Progenitor cell of endocrine pancreas (in vitro differentiated cells): ENCODE results near the gene MAML3. TPM values are rescaled to one million over a fixed set of nuclear protein-coding genes. Genes with fewer than 3 reads are reported as not detected.
A peak's percentile ranks its signal among the peaks of the same experiment; 100 is the strongest.

Experiments
- DNase-seq: peaks from one replicate; pipeline ENCODE4 v3.0.0; 2021; ENCODE audit warnings: low spot score; ENCODE audit not compliant: unreplicated experiment
- H3K27ac Mint-ChIP-seq: 2 replicates; pipeline ENCODE4 v1.8.0; 2021; ENCODE audit warnings: mild to moderate bottlenecking, moderate library complexity, mixed read lengths
- H3K27me3 Mint-ChIP-seq: 2 replicates; pipeline ENCODE4 v1.8.0; 2021; ENCODE audit warnings: mixed read lengths
- H3K36me3 Mint-ChIP-seq: 2 replicates; pipeline ENCODE4 v1.8.0; 2022; ENCODE audit warnings: mixed read lengths; ENCODE audit not compliant: insufficient read depth
- H3K4me1 Mint-ChIP-seq: 2 replicates; pipeline ENCODE4 v1.8.0; 2021; ENCODE audit warnings: low read depth, mixed read lengths
- H3K4me3 Mint-ChIP-seq: 2 replicates; pipeline ENCODE4 v1.8.0; 2021; ENCODE audit warnings: low read depth, mild to moderate bottlenecking, moderate library complexity, mixed read lengths
- H3K9me3 Mint-ChIP-seq: 2 replicates; pipeline ENCODE4 v1.8.0; 2021; ENCODE audit warnings: low read depth, mixed read lengths
- total RNA-seq: library from RNA; stranded (reverse); gene quantifications from 2 replicates; pipeline ENCODE4 v1.2.1, GENCODE V29; 2021
- TF ChIP-seq, protein P1 (sequence below): fragments of 200-600 bp; sonication (generic); IDR thresholded peaks from one replicate; pipeline ENCODE4 v1.5.0; 2021; ENCODE audit warnings: antibody characterized with exemption, mild to moderate bottlenecking; ENCODE audit not compliant: unreplicated experiment

Gene MAML3
- total RNA-seq, 1 donor from 2014 or later = 48.5 TPM

DNA sequence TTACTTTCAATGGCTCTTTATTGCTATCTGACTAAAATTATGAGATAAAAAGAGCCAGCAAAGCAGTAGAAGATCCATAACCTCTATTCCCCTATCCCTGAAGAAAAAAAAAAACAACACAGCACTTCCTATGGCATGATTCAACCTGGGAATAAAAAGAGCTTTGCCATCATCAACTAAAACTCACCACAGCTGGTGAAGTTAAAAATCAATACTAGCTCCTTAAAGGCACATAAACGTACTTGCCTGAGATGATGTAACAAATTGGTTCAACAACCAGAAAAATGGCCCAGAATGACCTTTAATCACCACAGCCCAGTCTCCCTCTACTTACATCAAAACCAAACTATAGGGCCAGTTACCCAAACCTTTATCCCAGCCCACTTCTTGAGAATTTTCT lies 153.8 kb downstream of the MAML3 start:
- TF ChIP-seq, protein P1, sequence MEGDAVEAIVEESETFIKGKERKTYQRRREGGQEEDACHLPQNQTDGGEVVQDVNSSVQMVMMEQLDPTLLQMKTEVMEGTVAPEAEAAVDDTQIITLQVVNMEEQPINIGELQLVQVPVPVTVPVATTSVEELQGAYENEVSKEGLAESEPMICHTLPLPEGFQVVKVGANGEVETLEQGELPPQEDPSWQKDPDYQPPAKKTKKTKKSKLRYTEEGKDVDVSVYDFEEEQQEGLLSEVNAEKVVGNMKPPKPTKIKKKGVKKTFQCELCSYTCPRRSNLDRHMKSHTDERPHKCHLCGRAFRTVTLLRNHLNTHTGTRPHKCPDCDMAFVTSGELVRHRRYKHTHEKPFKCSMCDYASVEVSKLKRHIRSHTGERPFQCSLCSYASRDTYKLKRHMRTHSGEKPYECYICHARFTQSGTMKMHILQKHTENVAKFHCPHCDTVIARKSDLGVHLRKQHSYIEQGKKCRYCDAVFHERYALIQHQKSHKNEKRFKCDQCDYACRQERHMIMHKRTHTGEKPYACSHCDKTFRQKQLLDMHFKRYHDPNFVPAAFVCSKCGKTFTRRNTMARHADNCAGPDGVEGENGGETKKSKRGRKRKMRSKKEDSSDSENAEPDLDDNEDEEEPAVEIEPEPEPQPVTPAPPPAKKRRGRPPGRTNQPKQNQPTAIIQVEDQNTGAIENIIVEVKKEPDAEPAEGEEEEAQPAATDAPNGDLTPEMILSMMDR = no peak
- Mint-ChIP-seq H3K9me3 (peaks cover 4% of the 10 kb centered on the region), H3K27me3 (no peaks in the 10 kb centered on the region), H3K36me3 (peaks cover 7% of the 10 kb centered on the region), H3K4me1 (peaks cover 29% of the 10 kb centered on the region), H3K27ac (no peak overlapping the region), H3K4me3 (no peak overlapping the region)
- DNase-seq = no peak

DNA sequence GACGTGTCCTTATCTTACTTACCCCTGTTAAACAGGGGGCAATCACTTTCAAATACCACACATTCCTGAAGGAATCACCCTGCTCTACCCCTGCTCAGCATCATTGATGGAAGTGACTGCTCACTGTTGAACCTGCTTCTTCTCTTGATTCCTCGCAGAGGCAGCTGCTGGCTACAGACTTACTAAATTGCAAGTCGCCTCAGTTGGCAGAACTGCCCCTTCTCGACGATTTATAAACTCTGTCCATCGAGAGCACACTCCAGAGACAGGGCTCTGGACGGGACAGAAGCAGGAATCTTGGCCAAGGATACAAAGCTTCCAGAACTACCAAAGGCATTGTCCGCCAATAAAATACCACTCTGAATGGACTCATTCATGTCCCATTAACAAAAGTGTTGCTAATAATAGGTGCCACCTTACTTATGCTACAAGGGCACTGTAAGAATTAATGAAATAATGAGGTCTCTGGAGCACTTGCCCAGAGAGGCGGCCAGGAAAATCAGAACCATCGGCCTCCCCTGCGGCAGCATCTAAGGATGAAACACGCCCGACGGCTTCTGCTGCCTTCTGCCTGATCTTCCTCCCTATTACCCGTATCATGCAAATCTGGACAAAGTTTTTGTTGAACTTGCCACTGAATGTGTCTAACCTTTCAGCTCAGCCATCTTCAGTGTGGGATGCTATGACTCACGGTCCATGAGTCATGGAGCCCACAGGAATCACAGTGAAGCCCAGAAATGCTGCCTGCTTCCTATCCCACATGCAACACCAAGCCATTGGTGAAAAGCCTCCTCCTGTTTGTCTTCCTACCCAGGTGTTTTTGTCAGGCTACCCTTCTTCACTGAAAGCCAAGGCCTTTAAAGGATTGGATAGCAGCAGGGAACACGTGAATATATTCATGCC lies 164.9 kb downstream of the MAML3 start:
- H3K36me3 Mint-ChIP-seq = peaks cover 10% of the 10 kb centered on the region
- no peak for DNase-seq
- TF ChIP-seq, protein P1 = no peak
- peaks cover 9% of the 10 kb centered on the region for H3K9me3 Mint-ChIP-seq
- H3K4me3 Mint-ChIP-seq = no peak overlapping the region
- no peaks in the 10 kb centered on the region for H3K27me3 Mint-ChIP-seq
- peaks cover 32% of the 10 kb centered on the region for H3K4me1 Mint-ChIP-seq
- peak overlapping the region; percentile 26 for H3K27ac Mint-ChIP-seq

DNA sequence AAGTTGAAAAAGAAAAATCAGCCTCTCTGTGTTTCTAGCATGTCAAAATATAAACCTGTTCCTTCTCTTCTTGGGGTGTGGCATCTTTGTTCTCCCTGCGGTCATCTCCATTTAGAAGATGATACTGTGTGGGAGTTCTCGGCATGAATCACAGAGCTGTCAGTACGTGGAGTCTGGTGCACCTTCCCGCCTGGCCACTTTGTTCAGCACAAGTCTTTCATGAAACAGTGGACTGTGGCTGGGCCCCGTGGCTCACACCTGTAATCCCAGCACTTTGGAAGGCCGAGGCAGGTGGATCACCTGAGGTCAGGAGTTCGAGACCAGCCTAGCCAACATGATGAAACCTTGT lies 166.5 kb downstream of the MAML3 start:
- Mint-ChIP-seq H3K4me1 (peaks cover 33% of the 10 kb centered on the region), H3K4me3 (no peak overlapping the region), H3K27ac (peak overlapping the region; percentile 87), H3K36me3 (peaks cover 6% of the 10 kb centered on the region), H3K9me3 (peaks cover 9% of the 10 kb centered on the region), H3K27me3 (no peaks in the 10 kb centered on the region)
- DNase-seq = no peak
- TF ChIP-seq, protein P1 = no peak

- Mint-ChIP-seq H3K27me3 (no peaks in the 10 kb centered on the region), H3K36me3 (peaks cover 4% of the 10 kb centered on the region), H3K4me3 (no peak overlapping the region), H3K27ac (peak overlapping the region; percentile 87), H3K4me1 (peaks cover 33% of the 10 kb centered on the region), H3K9me3 (peaks cover 4% of the 10 kb centered on the region)
- TF ChIP-seq, protein P1 = no peak
- DNase-seq = no peak
Observed at GRCh38 chr4:139986689-139987501, 167.1 kb downstream of the MAML3 start.

GRCh38 chr4:139986106-139986505 lies 167.9 kb downstream of the MAML3 start:
- Mint-ChIP-seq H3K4me1 (peaks cover 33% of the 10 kb centered on the region), H3K4me3 (no peak overlapping the region), H3K36me3 (peaks cover 3% of the 10 kb centered on the region), H3K27me3 (no peaks in the 10 kb centered on the region), H3K27ac (peak overlapping the region; percentile 9), H3K9me3 (peaks cover 2% of the 10 kb centered on the region)
- DNase-seq = no peak
- TF ChIP-seq, protein P1 = no peak
